CD4-positive, alpha-beta T cell treated with Interleukin-4 for 1 hour (primary cell): ENCODE data around the gene NLGN1.

ENCODE experiments used
- DNase-seq, 2 donors: peaks; one replicate each; pipeline ENCODE4 v3.0.0-alpha.2; 2020 to 2022

NLGN1 gene

DNA sequence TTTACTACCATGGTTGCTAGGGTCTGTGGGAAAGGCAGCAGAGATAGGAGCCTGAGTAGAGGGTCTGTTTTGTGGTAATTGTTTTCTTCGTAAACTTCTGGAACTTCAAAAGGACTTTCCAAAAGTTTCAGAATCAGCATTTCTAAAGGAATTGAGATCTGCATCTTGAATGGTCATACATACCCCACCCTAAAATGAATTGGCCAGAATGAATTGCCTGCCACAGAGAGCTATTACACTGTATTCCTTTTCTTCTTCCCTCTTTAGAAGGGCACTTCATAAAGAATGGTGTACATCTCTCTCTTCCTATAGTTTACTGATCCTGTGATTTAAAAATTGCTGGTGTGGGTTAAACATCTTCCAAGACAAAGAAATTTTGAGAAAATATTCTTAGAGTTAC lies 525.7 kb downstream of the NLGN1 start:
- no peak for DNase-seq

GRCh38 chr3:173930251-173930650 lies 532.7 kb downstream of the NLGN1 start:
- DNase-seq: no peak

- no peak for DNase-seq
Observed at GRCh38 chr3:173932624-173933023, 535.1 kb downstream of the NLGN1 start.

DNA sequence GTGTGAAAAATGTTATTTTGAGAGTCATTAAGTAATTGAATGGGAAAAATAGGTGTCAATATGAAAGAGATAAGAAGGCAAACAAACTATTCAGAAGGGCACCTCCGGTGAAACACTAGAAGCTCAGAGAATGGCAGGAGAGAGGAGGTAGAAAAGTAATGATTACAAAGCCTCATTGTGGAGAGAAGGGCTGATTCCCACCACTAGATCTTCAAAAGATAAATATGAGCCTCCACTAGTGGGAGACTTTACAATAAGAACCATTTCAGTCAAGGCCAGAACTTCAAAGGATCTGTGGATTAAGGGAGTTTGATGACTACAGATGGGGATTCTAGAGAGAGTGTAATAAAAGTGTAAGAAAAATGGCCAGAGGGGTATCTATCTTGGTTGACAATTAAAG lies 535.6 kb downstream of the NLGN1 start:
- no peak for DNase-seq

- no peak for DNase-seq
Observed at GRCh38 chr3:173936316-173936715, 538.8 kb downstream of the NLGN1 start.

DNA sequence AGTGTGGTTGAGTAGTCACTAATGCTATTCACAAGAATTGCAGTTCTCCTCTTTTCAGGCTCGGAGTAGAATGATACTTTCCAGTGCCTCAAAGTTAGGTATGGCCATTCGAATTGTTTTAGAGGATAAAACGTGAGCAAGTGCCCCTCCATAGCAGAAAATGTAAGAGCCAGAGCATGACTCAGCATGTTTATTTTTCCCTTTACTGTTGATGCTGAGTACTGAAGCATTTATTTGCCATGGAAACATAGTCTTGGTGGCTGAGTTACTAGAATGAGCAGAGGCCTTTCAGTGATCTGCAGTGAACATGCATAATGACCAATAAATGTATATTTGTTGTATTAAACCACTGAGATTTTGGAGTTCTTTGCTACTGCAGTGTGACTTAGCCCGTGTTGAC lies 540.6 kb downstream of the NLGN1 start:
- no peak for DNase-seq

DNA sequence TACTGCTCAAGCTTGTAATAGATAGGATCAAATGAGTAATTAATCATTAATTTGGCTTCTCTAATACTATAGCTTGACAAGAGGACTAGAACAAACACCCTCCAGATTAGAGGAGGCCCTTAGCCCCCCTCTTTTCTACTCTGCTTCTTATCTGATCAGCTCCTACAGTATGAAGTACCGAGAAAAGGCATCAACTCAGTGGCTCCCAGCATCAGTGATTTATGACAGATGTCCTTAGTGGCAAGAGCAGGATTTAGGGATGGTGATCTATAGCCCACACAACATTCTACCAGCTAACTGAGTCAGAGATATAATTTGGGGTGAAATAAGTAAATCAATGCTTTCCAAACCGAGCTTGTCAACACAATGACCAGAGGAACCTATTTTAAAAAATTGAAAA lies 541.1 kb downstream of the NLGN1 start:
- DNase-seq: no peak

DNA sequence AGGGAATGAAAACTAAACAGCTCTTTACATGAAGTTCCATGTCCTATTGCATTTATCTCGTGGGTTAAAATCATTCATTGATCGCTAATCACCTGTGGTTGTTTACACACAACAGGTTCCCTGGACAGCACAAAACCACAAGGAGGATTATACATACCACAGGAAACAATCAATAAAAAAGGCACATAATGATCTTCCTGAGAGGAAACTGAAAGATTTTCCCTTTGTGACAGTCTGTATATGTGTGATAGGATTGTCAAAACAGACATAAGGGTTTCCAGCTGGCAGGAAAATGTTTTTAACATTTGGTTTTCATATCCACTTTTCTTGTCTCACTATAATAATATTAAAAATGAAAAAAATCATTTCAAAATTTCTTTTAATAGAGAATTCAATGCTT lies 541.8 kb downstream of the NLGN1 start:
- no peak for DNase-seq

DNA sequence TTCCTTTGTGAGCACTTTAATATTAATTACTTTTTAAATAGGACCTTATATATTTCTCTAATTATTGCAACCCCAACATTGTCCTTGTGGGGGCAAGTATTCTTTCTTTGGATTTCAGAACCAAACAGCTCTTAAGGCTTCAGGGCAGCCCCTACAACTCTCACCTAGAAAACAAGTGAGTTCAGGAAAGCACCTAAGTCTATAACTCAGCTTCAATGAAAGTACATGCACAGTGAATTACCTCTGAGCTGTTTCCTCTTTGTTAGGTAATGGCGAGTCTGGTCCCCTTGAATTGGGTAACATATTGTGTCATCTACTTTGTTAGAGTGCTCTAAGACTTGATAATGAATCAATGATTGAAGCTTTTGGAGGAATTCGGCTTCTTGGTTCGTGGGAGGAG lies 545.7 kb downstream of the NLGN1 start:
- no peak for DNase-seq

DNA sequence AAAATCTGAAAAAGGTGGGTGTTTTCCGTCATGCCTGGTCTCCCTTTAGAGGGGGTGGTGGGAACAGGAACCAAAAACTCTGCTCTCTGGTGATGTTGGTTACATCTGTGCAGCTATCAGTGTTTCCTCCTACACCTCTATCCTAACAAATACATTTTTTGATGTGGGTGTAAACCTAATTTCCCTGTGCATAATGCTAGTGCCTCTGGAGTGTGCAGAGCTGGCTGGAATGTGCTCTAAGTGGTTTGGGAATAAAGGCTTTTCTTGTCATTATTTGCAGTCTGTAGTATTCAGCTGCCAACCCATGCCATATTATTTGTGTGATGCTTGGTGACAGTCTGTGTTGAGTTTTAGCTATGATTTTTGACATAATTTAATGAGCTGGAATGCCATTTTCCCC lies 547.6 kb downstream of the NLGN1 start:
- DNase-seq: no peak

DNA sequence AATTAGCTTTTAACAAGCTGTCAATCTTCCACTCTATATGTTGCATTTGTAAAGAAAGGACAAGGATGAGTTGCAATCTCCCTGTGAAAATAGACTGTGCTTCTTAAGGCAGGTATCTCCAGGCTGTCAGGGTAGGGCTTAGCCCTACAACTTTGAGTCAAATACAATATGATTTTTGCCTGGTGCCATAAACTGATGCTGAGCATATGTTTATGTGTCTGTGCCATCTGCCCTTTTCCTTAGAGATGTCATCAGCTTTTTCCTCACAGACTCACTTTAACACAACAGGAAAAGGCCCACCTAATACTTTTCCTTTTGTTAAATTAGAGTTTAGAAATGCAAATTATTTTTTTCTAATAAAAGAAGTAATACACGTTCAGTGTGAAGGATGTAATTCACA lies 548.3 kb downstream of the NLGN1 start:
- DNase-seq: no peak

DNA sequence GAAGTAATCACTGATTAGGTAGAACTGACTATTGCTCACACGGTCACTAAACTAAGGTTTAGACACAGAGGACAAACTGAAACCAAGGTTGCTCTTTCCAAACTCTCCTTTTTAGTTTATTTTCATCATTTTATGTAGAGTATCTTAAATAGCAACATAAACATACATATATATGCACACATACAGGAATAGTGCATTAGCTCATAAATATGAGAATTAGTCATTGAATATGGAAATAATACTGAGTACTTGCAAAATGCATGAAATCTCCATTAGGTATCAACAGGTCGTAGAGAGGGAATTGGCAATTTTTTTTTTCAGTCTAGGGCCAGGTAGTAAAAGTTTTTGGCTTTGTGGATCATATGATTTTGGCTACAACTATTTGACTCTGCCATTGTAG lies 557.1 kb downstream of the NLGN1 start:
- no peak for DNase-seq

DNA sequence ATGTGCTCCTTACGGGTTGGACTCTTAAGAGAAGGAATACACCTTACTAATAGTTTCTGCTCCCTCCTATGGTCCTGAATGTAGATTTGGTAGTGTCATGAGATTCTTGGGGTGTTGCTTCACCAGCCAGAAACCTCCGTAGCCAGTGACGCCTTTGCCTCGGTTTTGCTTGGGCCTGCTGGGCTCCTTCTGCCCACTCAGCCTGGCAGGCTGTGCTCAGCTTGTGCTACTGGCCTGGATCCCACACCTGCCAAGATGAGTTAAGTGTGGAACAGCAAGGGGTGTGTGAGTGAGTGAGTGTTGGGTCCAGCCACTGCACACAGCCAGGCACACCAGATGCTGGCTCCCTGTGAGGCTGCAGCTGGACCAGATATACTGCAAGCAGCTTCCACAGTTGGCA lies 560.1 kb downstream of the NLGN1 start:
- no peak for DNase-seq

DNA sequence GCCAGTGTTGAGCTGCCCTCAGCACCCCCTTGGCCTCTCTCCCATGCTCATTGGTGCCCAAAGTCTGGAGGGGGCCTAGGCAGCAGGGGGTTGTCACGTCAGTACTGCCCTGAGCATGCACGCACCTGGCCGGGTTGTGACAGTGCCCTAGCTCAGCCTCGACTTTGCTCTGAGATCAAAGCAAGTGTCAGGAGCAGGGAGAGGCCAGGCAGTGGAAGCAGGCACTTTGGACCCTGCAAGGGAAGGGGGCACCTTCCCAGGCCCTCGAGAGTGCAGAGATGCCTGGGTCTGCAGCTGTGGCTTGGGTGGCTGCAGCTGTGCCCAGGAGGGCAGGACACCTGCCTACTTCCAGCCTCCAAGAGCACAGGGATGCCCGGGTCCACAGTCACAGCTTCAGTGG lies 561.3 kb downstream of the NLGN1 start:
- DNase-seq: no peak

DNA sequence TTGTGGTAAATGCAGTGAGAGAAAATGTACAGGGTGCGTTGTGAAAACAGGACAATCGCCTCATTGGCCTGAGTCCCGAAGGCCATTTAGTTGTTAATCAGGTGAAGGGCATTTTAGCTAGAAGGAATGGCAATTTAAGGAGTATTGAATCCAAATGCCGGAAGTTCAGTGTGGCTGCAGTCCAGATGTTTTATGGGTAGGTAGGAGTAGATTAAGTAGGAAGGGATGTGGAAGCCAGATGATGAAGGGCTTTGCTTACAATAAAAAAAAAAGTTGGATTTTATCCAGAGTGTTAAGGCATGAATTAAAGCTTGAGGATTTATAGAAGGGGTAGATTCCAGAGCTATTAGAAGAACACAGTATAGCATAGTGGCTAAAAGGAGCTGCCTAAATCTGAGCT lies 572.7 kb downstream of the NLGN1 start:
- no peak for DNase-seq

DNA sequence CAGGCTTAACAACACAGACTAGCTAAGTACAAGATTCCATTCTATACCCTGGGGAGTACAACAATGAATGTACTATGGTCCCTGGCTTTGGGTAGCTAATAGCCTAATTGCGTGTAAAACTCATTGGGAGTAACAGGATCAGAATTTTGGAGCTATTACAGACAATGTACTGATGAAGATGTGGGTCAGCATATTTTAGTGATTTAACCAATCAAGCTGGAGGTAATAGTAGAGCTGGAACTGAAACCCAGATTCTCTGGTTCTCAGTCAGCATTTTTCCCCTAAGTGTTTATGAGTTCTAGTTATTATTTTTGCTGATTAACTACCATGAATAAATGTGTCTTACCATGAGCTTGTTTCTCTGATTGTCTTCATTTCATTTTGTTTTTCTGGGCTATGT lies 578.7 kb downstream of the NLGN1 start:
- no peak for DNase-seq

- DNase-seq: no peak
Observed at GRCh38 chr3:173977747-173978146, 580.2 kb downstream of the NLGN1 start.

GRCh38 chr3:173983343-173983742 lies 585.8 kb downstream of the NLGN1 start:
- no peak for DNase-seq

DNA sequence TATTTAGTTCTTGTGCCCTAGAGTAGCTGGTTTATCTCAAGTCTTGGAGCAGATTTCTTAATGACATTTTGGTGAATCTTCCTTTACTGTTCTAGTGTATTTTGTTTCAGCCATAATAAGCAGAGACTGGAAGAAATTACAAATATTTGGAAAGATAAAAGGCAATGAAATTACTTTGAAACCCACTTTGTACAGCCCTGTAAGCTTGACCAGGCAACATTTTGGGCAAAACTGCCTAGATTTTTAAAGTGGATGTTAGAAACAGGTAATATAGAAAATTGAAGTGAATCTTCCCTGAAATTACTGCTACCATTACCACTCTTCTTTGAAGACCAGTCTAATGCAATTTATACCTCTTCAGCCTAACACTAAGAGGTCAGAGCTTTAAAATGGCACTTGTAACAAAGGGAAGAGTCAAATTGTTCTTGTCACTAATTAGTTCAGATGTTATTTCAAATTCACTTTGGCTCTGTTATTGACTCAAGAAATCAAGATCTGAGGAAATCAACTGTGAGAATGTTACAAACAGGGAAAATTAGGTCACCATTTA lies 589.4 kb downstream of the NLGN1 start:
- DNase-seq: no peak

- no peak for DNase-seq
Observed at GRCh38 chr3:173988909-173989308, 591.4 kb downstream of the NLGN1 start.

- no peak for DNase-seq
Observed at GRCh38 chr3:173992416-173992815, 594.9 kb downstream of the NLGN1 start.

DNA sequence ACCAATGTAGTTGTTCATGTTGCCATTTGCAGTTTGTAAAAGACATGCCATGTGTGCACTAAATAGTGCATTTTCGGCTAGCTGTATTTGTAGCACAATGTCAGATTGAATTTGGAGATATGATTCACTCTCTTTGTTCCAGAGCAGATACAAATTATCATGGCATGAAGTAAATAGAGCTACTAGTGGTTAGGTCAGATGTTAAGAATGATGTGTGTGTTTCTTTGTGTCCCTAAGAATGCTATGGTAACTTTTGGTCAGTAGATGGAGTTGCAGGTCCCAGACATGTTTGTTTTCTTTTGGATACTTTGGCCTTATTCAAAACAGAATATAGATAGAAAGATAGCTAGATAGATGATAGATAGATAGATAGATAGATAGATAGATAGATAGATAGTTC lies 595.8 kb downstream of the NLGN1 start:
- DNase-seq: no peak

DNA sequence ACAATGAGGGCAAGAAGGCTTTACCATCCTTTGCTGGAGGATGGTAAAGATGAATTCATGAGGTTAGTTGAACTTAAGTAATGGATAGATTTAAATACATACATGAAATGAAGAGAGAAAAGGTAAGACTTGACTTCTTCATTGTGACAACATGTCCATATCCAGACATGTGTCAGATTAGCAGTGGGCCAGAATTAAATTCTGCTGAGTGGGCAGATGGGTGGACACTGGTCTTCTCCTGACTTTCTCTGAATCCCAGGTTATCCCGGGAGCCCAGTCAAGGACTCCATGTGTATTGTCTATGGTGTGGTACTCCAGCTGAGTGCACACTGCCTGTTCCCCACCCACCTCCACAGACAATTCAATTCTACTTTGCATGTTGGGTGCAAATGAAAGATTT lies 603.1 kb downstream of the NLGN1 start:
- DNase-seq: no peak

GRCh38 chr3:174002543-174002942 lies 605.0 kb downstream of the NLGN1 start:
- DNase-seq: no peak

GRCh38 chr3:174010907-174011306 lies 613.4 kb downstream of the NLGN1 start:
- no peak for DNase-seq

DNA sequence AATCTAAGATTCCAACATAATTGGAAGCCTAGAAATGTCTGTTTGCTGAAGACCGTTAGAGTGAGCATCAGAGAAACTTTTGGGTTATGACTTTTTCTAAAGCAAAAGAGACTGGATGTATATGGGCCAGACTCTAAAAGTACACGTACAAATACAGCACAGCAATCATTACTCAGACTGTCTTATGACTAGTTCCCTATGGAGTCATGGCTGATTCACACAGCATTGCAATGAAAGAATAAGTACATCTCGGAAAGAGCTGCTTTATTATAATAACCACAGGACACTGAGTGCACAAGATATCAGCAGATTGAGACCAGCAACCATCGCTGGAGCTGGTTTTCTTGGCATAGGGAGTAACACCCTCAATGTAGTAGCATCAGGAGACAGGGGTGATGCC lies 618.6 kb downstream of the NLGN1 start:
- DNase-seq: no peak
